ENCODE results near the gene OR52B4. TPM values are rescaled to one million over a fixed set of nuclear protein-coding genes. Genes with fewer than 3 reads are reported as not detected.
"Not testable (repeated sequence)": the region's sequence is repeated elsewhere in the genome, so short reads cannot be mapped to it uniquely, and the experiment has no call there.

OR52B4 gene
- total and polyA plus RNA-seq, 2 donors = 0.02 TPM; not detected in 1

DNA sequence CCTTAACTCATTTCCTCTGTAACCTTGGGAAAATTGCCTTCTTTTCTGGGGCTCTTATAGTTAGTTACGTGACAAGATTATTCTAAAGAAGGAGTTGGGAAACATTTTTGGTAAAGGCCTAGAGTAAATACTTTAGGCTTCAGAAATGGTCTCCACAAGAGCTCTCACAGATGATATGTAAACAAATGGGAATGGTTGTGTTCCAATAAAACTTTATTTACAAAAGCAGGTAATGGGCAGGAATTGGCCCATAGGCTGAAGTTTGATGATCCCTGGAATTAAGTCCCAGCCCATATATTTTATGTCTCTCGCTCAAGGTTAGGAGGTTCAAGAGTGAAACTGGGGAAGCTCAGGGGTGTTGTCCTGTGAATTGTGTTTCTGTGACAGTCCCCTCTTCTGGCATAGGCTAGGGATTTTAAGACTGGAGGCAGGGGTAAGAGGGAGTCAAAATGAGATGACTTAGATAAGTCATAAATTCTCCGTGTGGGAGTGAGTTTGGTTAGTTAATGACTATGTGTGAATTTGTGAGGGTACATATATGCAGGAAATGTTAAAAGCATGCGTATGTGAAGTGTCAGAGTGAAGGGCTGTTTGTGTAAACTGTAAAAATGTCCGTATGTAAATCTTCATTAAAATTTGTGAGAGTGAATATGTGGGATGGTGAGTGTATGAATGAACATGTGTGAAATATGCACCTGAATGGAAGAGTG, 7.4 kb upstream of the OR52B4 start:
- DNase-seq (ENCODE audit: low read depth in 6 of 9, low spot score in 9 of 9) = no peak
- H3K9me3 ChIP-seq (ENCODE audit: control insufficient read depth in 2 of 2, insufficient read depth in 1 of 2, low read length in 1 of 2) = no peaks in the 10 kb centered on the region
- H3K36me3 ChIP-seq (ENCODE audit: control insufficient read depth in 2 of 2, insufficient read depth in 2 of 2, low read length in 1 of 2) = no peaks in the 10 kb centered on the region
- H3K4me1 ChIP-seq (ENCODE audit: control insufficient read depth in 2 of 2, insufficient read depth in 2 of 2, low read length in 2 of 2) = no peaks in the 10 kb centered on the region
- no peak overlapping the region for H3K4me3 ChIP-seq (ENCODE audit: low read length in 2 of 2)
- no peaks in the 10 kb centered on the region for H3K27me3 ChIP-seq (ENCODE audit: control insufficient read depth in 2 of 2, insufficient read depth in 1 of 2, low read length in 1 of 2)
- WGBS = 95% methylated on average over 5 of the region's 5 CpGs
- no peak overlapping the region for H3K27ac ChIP-seq (ENCODE audit: low read depth in 1 of 2, low read length in 1 of 2)

DNA sequence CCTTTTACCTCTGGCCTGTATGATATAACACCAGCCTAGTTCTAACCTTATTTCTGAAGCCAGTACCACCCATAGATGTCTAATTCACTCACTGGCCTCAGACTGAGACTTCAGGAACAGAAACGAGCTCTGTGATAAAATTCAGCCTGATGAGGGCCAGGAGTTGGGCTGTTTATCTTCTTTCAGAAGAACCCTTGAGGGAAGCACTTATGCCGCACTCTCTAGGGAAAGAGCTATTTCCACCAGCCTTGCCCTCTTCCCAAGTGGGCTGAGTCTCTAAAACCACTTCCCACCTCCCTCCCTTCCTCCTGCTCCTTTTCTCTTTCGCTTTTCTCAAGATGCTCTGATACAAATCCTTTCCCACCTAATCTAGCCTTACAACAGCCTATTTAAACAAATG, 2.0 kb upstream of the OR52B4 start:
- Histone ChIP-seq H3K27ac (ENCODE audit: low read depth in 1 of 2, low read length in 1 of 2) (no peak overlapping the region), H3K4me1 (ENCODE audit: control insufficient read depth in 2 of 2, insufficient read depth in 2 of 2, low read length in 2 of 2) (no peaks in the 10 kb centered on the region), H3K4me3 (ENCODE audit: low read length in 2 of 2) (no peak overlapping the region), H3K36me3 (ENCODE audit: control insufficient read depth in 2 of 2, insufficient read depth in 2 of 2, low read length in 1 of 2) (no peaks in the 10 kb centered on the region), H3K27me3 (ENCODE audit: control insufficient read depth in 2 of 2, insufficient read depth in 1 of 2, low read length in 1 of 2) (no peaks in the 10 kb centered on the region), H3K9me3 (ENCODE audit: control insufficient read depth in 2 of 2, insufficient read depth in 1 of 2, low read length in 1 of 2) (no peaks in the 10 kb centered on the region)
- DNase-seq (ENCODE audit: low read depth in 6 of 9, low spot score in 9 of 9) = no peak
- 82% methylated on average over 3 of the region's 3 CpGs for WGBS

DNA sequence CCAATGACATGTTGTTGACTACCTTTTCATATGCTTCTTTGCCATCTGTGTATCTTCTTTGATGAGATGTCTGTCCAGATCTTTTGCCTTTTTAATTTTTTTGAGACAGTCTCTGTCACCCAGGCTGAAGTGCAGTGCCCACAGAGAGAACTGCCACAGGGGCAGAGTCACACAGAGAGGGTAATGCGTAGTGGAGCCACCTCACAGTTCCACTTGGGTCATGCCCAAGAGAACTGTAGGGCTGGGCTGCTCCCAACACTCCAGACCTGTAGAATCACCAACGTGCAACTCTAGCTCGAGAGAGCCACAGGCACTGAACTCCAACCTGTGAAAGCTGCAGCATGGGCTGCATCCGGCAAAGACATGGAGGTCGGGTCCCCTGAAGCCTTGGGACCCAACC, 20.0 kb downstream of the OR52B4 start:
- H3K27me3 ChIP-seq (ENCODE audit: control insufficient read depth in 2 of 2, insufficient read depth in 1 of 2, low read length in 1 of 2); H3K27ac ChIP-seq (ENCODE audit: low read depth in 1 of 2, low read length in 1 of 2); DNase-seq (ENCODE audit: low read depth in 6 of 9, low spot score in 9 of 9); H3K4me1 ChIP-seq (ENCODE audit: control insufficient read depth in 2 of 2, insufficient read depth in 2 of 2, low read length in 2 of 2); H3K36me3 ChIP-seq (ENCODE audit: control insufficient read depth in 2 of 2, insufficient read depth in 2 of 2, low read length in 1 of 2); H3K9me3 ChIP-seq (ENCODE audit: control insufficient read depth in 2 of 2, insufficient read depth in 1 of 2, low read length in 1 of 2); H3K4me3 ChIP-seq (ENCODE audit: low read length in 2 of 2): not testable (repeated sequence)
- 91% methylated on average over 1 of the region's 5 CpGs for WGBS

DNA sequence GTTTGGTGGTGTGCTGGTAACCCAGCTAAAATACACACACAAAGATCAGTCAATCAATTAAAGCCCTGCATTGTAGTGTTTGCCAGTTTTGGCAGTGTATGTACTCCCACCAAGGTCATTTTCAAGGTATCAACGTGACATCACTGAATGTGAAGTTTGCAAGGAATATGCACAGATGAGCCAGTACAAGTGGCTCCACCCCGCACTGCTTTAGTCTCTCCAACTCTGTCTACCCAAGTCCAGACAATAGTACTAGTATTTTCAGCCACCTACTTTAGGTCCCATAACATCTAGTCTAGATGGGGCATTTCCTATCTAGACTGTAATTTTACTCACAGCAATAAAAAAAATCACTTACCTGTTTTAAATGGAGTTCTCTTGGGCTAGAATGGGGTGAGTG, 22.8 kb downstream of the OR52B4 start:
- not testable (repeated sequence) for H3K4me3 ChIP-seq (ENCODE audit: low read length in 2 of 2); H3K27ac ChIP-seq (ENCODE audit: low read depth in 1 of 2, low read length in 1 of 2); H3K4me1 ChIP-seq (ENCODE audit: control insufficient read depth in 2 of 2, insufficient read depth in 2 of 2, low read length in 2 of 2); H3K27me3 ChIP-seq (ENCODE audit: control insufficient read depth in 2 of 2, insufficient read depth in 1 of 2, low read length in 1 of 2); DNase-seq (ENCODE audit: low read depth in 6 of 9, low spot score in 9 of 9); H3K36me3 ChIP-seq (ENCODE audit: control insufficient read depth in 2 of 2, insufficient read depth in 2 of 2, low read length in 1 of 2); H3K9me3 ChIP-seq (ENCODE audit: control insufficient read depth in 2 of 2, insufficient read depth in 1 of 2, low read length in 1 of 2)
- 91% methylated on average over 2 of the region's 2 CpGs for WGBS

DNA sequence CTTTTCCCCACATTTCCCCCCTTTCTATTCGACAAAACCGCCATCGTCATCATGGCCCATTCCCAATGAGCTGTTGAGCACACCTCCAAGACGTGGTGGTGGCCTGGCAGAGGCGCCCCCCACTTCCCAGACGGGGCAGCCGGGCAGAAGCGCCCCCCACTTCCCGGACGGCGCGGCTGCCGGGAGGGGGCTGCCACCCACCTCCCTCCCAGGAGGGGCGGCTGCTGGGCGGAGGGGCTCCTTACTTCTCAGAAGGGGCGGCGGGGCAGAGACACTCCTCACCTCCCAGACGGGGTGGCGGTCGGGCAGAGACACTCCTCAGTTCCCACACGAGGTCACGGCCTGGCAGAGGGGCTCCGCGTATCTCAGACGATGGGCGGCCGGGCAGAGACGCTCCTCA, 33.8 kb downstream of the OR52B4 start:
- not testable (repeated sequence) for DNase-seq (ENCODE audit: low read depth in 6 of 9, low spot score in 9 of 9); H3K4me3 ChIP-seq (ENCODE audit: low read length in 2 of 2); H3K27ac ChIP-seq (ENCODE audit: low read depth in 1 of 2, low read length in 1 of 2); H3K36me3 ChIP-seq (ENCODE audit: control insufficient read depth in 2 of 2, insufficient read depth in 2 of 2, low read length in 1 of 2); H3K27me3 ChIP-seq (ENCODE audit: control insufficient read depth in 2 of 2, insufficient read depth in 1 of 2, low read length in 1 of 2); H3K4me1 ChIP-seq (ENCODE audit: control insufficient read depth in 2 of 2, insufficient read depth in 2 of 2, low read length in 2 of 2); H3K9me3 ChIP-seq (ENCODE audit: control insufficient read depth in 2 of 2, insufficient read depth in 1 of 2, low read length in 1 of 2)
- 97% methylated on average over 23 of the region's 28 CpGs for WGBS

Other genes starting within 250 kb of the OR52B4 start
- 45.2 TPM for gene TRIM21, start 25.3 kb upstream of the OR52B4 start, total RNA-seq
- gene TRIM21, start 25.3 kb upstream of the OR52B4 start, polyA plus RNA-seq = 28.9 TPM
- not detected for gene OR52K2, start 80.9 kb upstream of the OR52B4 start, total RNA-seq
- gene OR52K2, start 80.9 kb upstream of the OR52B4 start, polyA plus RNA-seq = not detected
- gene OR52K1, start 114.3 kb upstream of the OR52B4 start, total RNA-seq = under 0.01 TPM
- under 0.01 TPM for gene OR52K1, start 114.3 kb upstream of the OR52B4 start, polyA plus RNA-seq
- not detected for gene OR52M1, start 176.8 kb upstream of the OR52B4 start, total RNA-seq
- not detected for gene OR52M1, start 176.8 kb upstream of the OR52B4 start, polyA plus RNA-seq
- gene OR52I2, start 213.4 kb upstream of the OR52B4 start, total RNA-seq = 0.09 TPM
- gene OR52I2, start 213.4 kb upstream of the OR52B4 start, polyA plus RNA-seq = 0.07 TPM
- under 0.01 TPM for gene OR52I1, start 225.7 kb upstream of the OR52B4 start, total RNA-seq
- 0.02 TPM for gene OR52I1, start 225.7 kb upstream of the OR52B4 start, polyA plus RNA-seq
- gene TRIM68, start 239.8 kb upstream of the OR52B4 start, total RNA-seq = 6.9 TPM
- 6.5 TPM for gene TRIM68, start 239.8 kb upstream of the OR52B4 start, polyA plus RNA-seq

All from thymus (tissue), 11 donors.